Measurements from ENCODE around the gene CSMD2.

Gene CSMD2

GRCh38 chr1:34155860-34156259 is 9.2 kb downstream of the CSMD2 start:
- DNase-seq (ENCODE audit: low read depth in 2 of 2), result no peak

- no peak for DNase-seq (ENCODE audit: low read depth in 2 of 2)
Measured at GRCh38 chr1:34153246-34153645, 11.8 kb downstream of the CSMD2 start.

- DNase-seq (ENCODE audit: low read depth in 2 of 2), result no peak
Measured at GRCh38 chr1:34149501-34149900, 15.5 kb downstream of the CSMD2 start.

GRCh38 chr1:34147301-34147700 is 17.7 kb downstream of the CSMD2 start:
- no peak for DNase-seq (ENCODE audit: low read depth in 2 of 2)

- no peak for DNase-seq (ENCODE audit: low read depth in 2 of 2)
Measured at GRCh38 chr1:34144766-34145165, 20.3 kb downstream of the CSMD2 start.

- DNase-seq (ENCODE audit: low read depth in 2 of 2), result no peak
Measured at GRCh38 chr1:34143975-34144374, 21.1 kb downstream of the CSMD2 start.

GRCh38 chr1:34140011-34140676 is 24.9 kb downstream of the CSMD2 start:
- no peak for DNase-seq (ENCODE audit: low read depth in 2 of 2)

- no peak for DNase-seq (ENCODE audit: low read depth in 2 of 2)
Measured at GRCh38 chr1:34137411-34137810, 27.6 kb downstream of the CSMD2 start.

GRCh38 chr1:34132161-34132420 is 32.9 kb downstream of the CSMD2 start:
- DNase-seq (ENCODE audit: low read depth in 2 of 2), result no peak

GRCh38 chr1:34131396-34132160 is 33.5 kb downstream of the CSMD2 start:
- no peak for DNase-seq (ENCODE audit: low read depth in 2 of 2)

GRCh38 chr1:34130306-34130705 is 34.7 kb downstream of the CSMD2 start:
- DNase-seq (ENCODE audit: low read depth in 2 of 2), result no peak

- DNase-seq (ENCODE audit: low read depth in 2 of 2), result no peak
Measured at GRCh38 chr1:34129630-34130029, 35.4 kb downstream of the CSMD2 start.

GRCh38 chr1:34128186-34128889 is 36.7 kb downstream of the CSMD2 start:
- no peak for DNase-seq (ENCODE audit: low read depth in 2 of 2)

GRCh38 chr1:34127006-34128000 is 37.7 kb downstream of the CSMD2 start:
- DNase-seq (ENCODE audit: low read depth in 2 of 2), result no peak

- no peak for DNase-seq (ENCODE audit: low read depth in 2 of 2)
Measured at GRCh38 chr1:34126486-34126885, 38.5 kb downstream of the CSMD2 start.

- DNase-seq (ENCODE audit: low read depth in 2 of 2), result no peak
Measured at GRCh38 chr1:34125721-34126380, 39.2 kb downstream of the CSMD2 start.

GRCh38 chr1:34122080-34122932 is 42.7 kb downstream of the CSMD2 start:
- DNase-seq (ENCODE audit: low read depth in 2 of 2), result no peak

GRCh38 chr1:34115233-34115632 is 49.8 kb downstream of the CSMD2 start:
- no peak for DNase-seq (ENCODE audit: low read depth in 2 of 2)

- no peak for DNase-seq (ENCODE audit: low read depth in 2 of 2)
Measured at GRCh38 chr1:34113887-34114286, 51.1 kb downstream of the CSMD2 start.

- DNase-seq (ENCODE audit: low read depth in 2 of 2), result no peak
Measured at GRCh38 chr1:34113362-34113761, 51.7 kb downstream of the CSMD2 start.
